ENCODE data around the gene CALD1. TPM values are rescaled to one million over a fixed set of nuclear protein-coding genes. Genes with fewer than 3 reads are reported as not detected.

Gene CALD1
- total RNA-seq, 1 experiment from 2014 or later: 107 TPM

GRCh38 chr7:134799377-134799776 is 19.9 kb downstream of the CALD1 start:
- Histone ChIP-seq H3K79me1 (ENCODE audit: insufficient read depth, low read depth, low read length, poor library complexity, severe bottlenecking) (no peaks in the 10 kb centered on the region), H4K5ac (ENCODE audit: insufficient read length, low read depth, low read length) (no peak overlapping the region), H2BK12ac (ENCODE audit: insufficient read length, low read depth, low read length) (no peak overlapping the region), H3K18ac (ENCODE audit: insufficient read length, low read depth, low read length) (no peak overlapping the region), H3K14ac (ENCODE audit: insufficient read depth, low read length) (no peak overlapping the region), H3K27ac (ENCODE audit: insufficient read length, low read depth, low read length) (no peak overlapping the region), H3K4ac (ENCODE audit: low read depth, low read length) (no peak overlapping the region), H4K91ac (ENCODE audit: insufficient read length, low read depth, low read length) (no peak overlapping the region), H2BK120ac (ENCODE audit: low read depth, low read length, poor library complexity, severe bottlenecking) (no peak overlapping the region), H3K23me2 (ENCODE audit: insufficient read length, low read depth, low read length, poor library complexity, severe bottlenecking) (no peaks in the 10 kb centered on the region), H3K9me3 (ENCODE audit: control insufficient read depth, low read depth, low read length) (no peaks in the 10 kb centered on the region), H3K4me1 (ENCODE audit: insufficient read depth, low read length) (no peaks in the 10 kb centered on the region), H4K20me1 (ENCODE audit: control insufficient read depth, insufficient read depth, insufficient read length) (no peaks in the 10 kb centered on the region), H2AK5ac (ENCODE audit: insufficient read length, low read length) (no peak overlapping the region), H2AFZ (ENCODE audit: low read length) (no peak overlapping the region), H3K56ac (ENCODE audit: insufficient read length, low read depth, low read length) (no peak overlapping the region), H4K8ac (replicated peaks; ENCODE audit: insufficient read length, low read depth, low read length) (no peak overlapping the region), H3T11ph (ENCODE audit: low read length) (no peak overlapping the region), H2BK20ac (ENCODE audit: low read depth, low read length, poor library complexity, severe bottlenecking) (no peak overlapping the region), H2BK15ac (ENCODE audit: low read depth, low read length) (no peak overlapping the region), H3K27me3 (ENCODE audit: insufficient read depth, low read length) (no peaks in the 10 kb centered on the region), H3K9ac (ENCODE audit: extremely low read depth, insufficient read length, low read length) (no peak overlapping the region), H3K23ac (ENCODE audit: insufficient read length, low read depth, low read length) (no peak overlapping the region), H2BK5ac (ENCODE audit: insufficient read length, low read length) (no peak overlapping the region), H3K4me2 (ENCODE audit: insufficient read depth, insufficient read length, low read length) (no peak overlapping the region), H3K79me2 (ENCODE audit: insufficient read depth, low read length) (peaks cover 2% of the 10 kb centered on the region; the same call in 1 of the 2 replicates)
- TF ChIP-seq CTCF (conservative IDR thresholded peaks at IDR 0.05): no peak
- Mint-ChIP-seq H3K9me3 (peaks cover 3 to 8% of the 10 kb centered on the region in 2 experiments; a peak in 3 of 5 replicates), H3K4me1 (peaks cover 10% of the 10 kb centered on the region in 2 experiments), H3K4me3 (no peak overlapping the region), H3K27me3 (ENCODE audit: low read depth) (no peaks in the 10 kb centered on the region), H3K36me3 (ENCODE audit: insufficient read depth in 1 of 3, low read depth in 3 of 3) (peaks cover 10 to 18% (median 16%) of the 10 kb centered on the region in 3 experiments; a peak in 6 of 7 replicates), H3K27ac (no peak overlapping the region)
- WGBS (ENCODE audit: extremely low coverage, insufficient read length, low lambda C conversion rate): no CpG with 5 or more reads among the region's 5 CpGs
- DNase-seq: no peak

Data from H9 (cell line).